H1 (cell line): ENCODE measurements around the gene NUP50. TPM values are rescaled to one million over a fixed set of nuclear protein-coding genes. Genes with fewer than 3 reads are reported as not detected.

Experiments
- CTCF ChIA-PET: fragments of 300-600 bp; sonication (Branson Sonifier 250); formaldehyde crosslinking; loops from one replicate; lab custom pipeline; 2021; ENCODE audit not compliant: partially characterized antibody; lab: Charles Lee
- POLR2A ChIA-PET: fragments of 300-600 bp; sonication (Branson Sonifier 250); formaldehyde crosslinking; loops from one replicate; lab custom pipeline; 2021; ENCODE audit warnings: inconsistent platforms; ENCODE audit not compliant: partially characterized antibody; lab: Charles Lee
- DNase-seq, 2 experiments: peaks; one replicate each; pipeline versions ENCODE4 v3.0.0 to v3.0.0-alpha.2; 2010 to 2022; ENCODE audit warnings: low spot score in 2 of 2, low read depth in 1 of 2, mixed read lengths in 1 of 2
- FAIRE-seq: peaks from 2 replicates; lab custom pipeline; 2011; peaks lifted over from hg19 to GRCh38; lab: Jason Lieb, UNC
- H2AFZ ChIP-seq: 2 replicates; pipeline ENCODE4 v1.8.1; 2012; ENCODE audit warnings: low read length, inconsistent platforms
- H2AK5ac ChIP-seq: 2 replicates; pipeline ENCODE4 v1.6.1; 2013; ENCODE audit warnings: low read depth, low read length
- H2BK120ac ChIP-seq: replicated peaks from 2 replicates; pipeline ENCODE3; 2013; ENCODE audit warnings: low read depth, low read length, inconsistent platforms
- H2BK12ac ChIP-seq: 2 replicates; pipeline ENCODE4 v1.6.1; 2013; ENCODE audit warnings: low read depth, low read length
- H2BK15ac ChIP-seq: 2 replicates; pipeline ENCODE4 v1.6.1; 2013; ENCODE audit warnings: low read length
- H2BK20ac ChIP-seq: 2 replicates; pipeline ENCODE4 v1.6.1; 2013; ENCODE audit warnings: low read length
- H2BK5ac ChIP-seq: 2 replicates; pipeline ENCODE4 v1.6.1; 2013; ENCODE audit warnings: low read depth, low read length
- H3K14ac ChIP-seq: 2 replicates; pipeline ENCODE4 v1.6.1; 2013; ENCODE audit warnings: inconsistent platforms; ENCODE audit not compliant: insufficient read length
- H3K18ac ChIP-seq: 2 replicates; pipeline ENCODE4 v1.6.1; 2013; ENCODE audit warnings: low read length; ENCODE audit errors: extremely low read depth
- H3K23ac ChIP-seq: 2 replicates; pipeline ENCODE4 v1.6.1; 2013; ENCODE audit warnings: inconsistent platforms; ENCODE audit not compliant: insufficient read length
- H3K23me2 ChIP-seq: 2 replicates; pipeline ENCODE4 v1.6.1; 2013; ENCODE audit warnings: low read depth, low read length
- H3K27ac ChIP-seq: 2 replicates; pipeline ENCODE4 v1.6.1; 2011; ENCODE audit warnings: low read depth, low read length, inconsistent platforms
- H3K27me3 ChIP-seq, 4 experiments: replicated peaks in 1 of 4; 1 replicate in 1 of 4; 2 replicates in 3 of 4; pipeline versions ENCODE4 v1.6.1 to v1.8.1; 2011 to 2013; ENCODE audit warnings: low read length in 3 of 4, mild to moderate bottlenecking in 3 of 4, inconsistent platforms in 2 of 4, mixed read lengths in 2 of 4, moderate library complexity in 1 of 4; ENCODE audit not compliant: control insufficient read depth in 3 of 4, insufficient read depth in 3 of 4; ENCODE audit errors: extremely low read depth in 1 of 4
- H3K36me3 ChIP-seq, 4 experiments: 2 replicates each; pipeline versions ENCODE4 v1.6.1 to v1.8.1; 2011 to 2013; ENCODE audit warnings: mild to moderate bottlenecking in 4 of 4, low read length in 3 of 4, moderate library complexity in 2 of 4, control low read depth in 1 of 4, inconsistent platforms in 1 of 4; ENCODE audit not compliant: insufficient read depth in 4 of 4, control insufficient read depth in 2 of 4
- H3K4ac ChIP-seq: replicated peaks from 2 replicates; pipeline ENCODE3; 2013; ENCODE audit warnings: low read length, low read depth, mixed read lengths, inconsistent platforms; ENCODE audit not compliant: insufficient read length
- H3K4me1 ChIP-seq, 4 experiments: replicated peaks in 1 of 4; 1 replicate in 1 of 4; 2 replicates in 3 of 4; pipeline versions ENCODE4 v1.6.1 to v1.8.1; 2011 to 2013; ENCODE audit warnings: low read length in 3 of 4, inconsistent platforms in 2 of 4, mixed read lengths in 1 of 4; ENCODE audit not compliant: insufficient read depth in 4 of 4, control insufficient read depth in 3 of 4
- H3K4me2 ChIP-seq, 2 experiments: 2 replicates each; pipeline versions ENCODE4 v1.6.1 to v1.8.1; 2011 to 2013; ENCODE audit warnings: low read depth in 2 of 2, low read length in 2 of 2, control low read depth in 1 of 2, inconsistent platforms in 1 of 2, mild to moderate bottlenecking in 1 of 2; ENCODE audit not compliant: insufficient read depth in 1 of 2
- H3K4me3 ChIP-seq, 4 experiments: fragments of 200-600, 300-600 bp in 1 of 4; sonication (generic), shearing (Covaris generic), sonication (Bioruptor Twin) in 1 of 4; 2 replicates each; pipeline versions ENCODE4 v1.5.1 to v1.8.1; 2011 to 2016; ENCODE audit warnings: low read length in 4 of 4, low read depth in 3 of 4, control low read depth in 2 of 4, inconsistent platforms in 2 of 4, mild to moderate bottlenecking in 2 of 4, mixed read lengths in 1 of 4, moderate library complexity in 1 of 4; ENCODE audit not compliant: insufficient read depth in 2 of 4; ENCODE audit errors: extremely low read depth in 1 of 4
- H3K56ac ChIP-seq: replicated peaks from 2 replicates; pipeline ENCODE3; 2013; ENCODE audit warnings: low read depth, mild to moderate bottlenecking, mixed read lengths, low read length, inconsistent platforms; ENCODE audit not compliant: insufficient read length
- H3K79me1 ChIP-seq: 2 replicates; pipeline ENCODE4 v1.6.1; 2013; ENCODE audit warnings: low read depth, low read length, control low read depth
- H3K79me2 ChIP-seq, 2 experiments: 2 replicates each; pipeline versions ENCODE4 v1.6.1 to v1.8.1; 2012 to 2013; ENCODE audit warnings: low read length in 2 of 2, mild to moderate bottlenecking in 2 of 2, inconsistent platforms in 1 of 2; ENCODE audit not compliant: insufficient read depth in 2 of 2, control insufficient read depth in 1 of 2
- H3K9ac ChIP-seq, 4 experiments: replicated peaks in 1 of 4; 1 replicate in 1 of 4; 2 replicates in 3 of 4; pipeline versions ENCODE4 v1.6.1 to v1.8.1; 2011 to 2013; ENCODE audit warnings: low read depth in 3 of 4, low read length in 3 of 4, control low read depth in 2 of 4, mild to moderate bottlenecking in 2 of 4, moderate library complexity in 2 of 4, inconsistent platforms in 1 of 4; ENCODE audit errors: extremely low read depth in 1 of 4
- H3K9me3 ChIP-seq, 2 experiments: 2 replicates each; pipeline versions ENCODE4 v1.6.1 to v1.8.1; 2012 to 2013; ENCODE audit warnings: mild to moderate bottlenecking in 2 of 2, moderate library complexity in 2 of 2, control low read depth in 1 of 2, inconsistent platforms in 1 of 2, low read depth in 1 of 2, low read length in 1 of 2, mixed read lengths in 1 of 2; ENCODE audit not compliant: insufficient read depth in 2 of 2
- H4K20me1 ChIP-seq, 2 experiments: replicated peaks in 1 of 2; 2 replicates each; pipeline versions ENCODE3 to v1.8.1; 2011 to 2013; ENCODE audit warnings: inconsistent platforms in 2 of 2, low read length in 2 of 2, mild to moderate bottlenecking in 1 of 2; ENCODE audit not compliant: insufficient read depth in 2 of 2, control insufficient read depth in 1 of 2
- H4K5ac ChIP-seq: 2 replicates; pipeline ENCODE4 v1.6.1; 2013; ENCODE audit warnings: low read length, low read depth, mixed read lengths, inconsistent platforms; ENCODE audit not compliant: insufficient read length
- H4K8ac ChIP-seq: 2 replicates; pipeline ENCODE4 v1.8.0; 2013; ENCODE audit warnings: mild to moderate bottlenecking, moderate library complexity, low read length, inconsistent platforms; ENCODE audit not compliant: insufficient read depth; ENCODE audit errors: extremely low read depth
- H4K91ac ChIP-seq: replicated peaks from 2 replicates; pipeline ENCODE3; 2013; ENCODE audit warnings: low read length, mixed read lengths, inconsistent platforms; ENCODE audit not compliant: insufficient read length
- BRCA1 ChIP-seq: IDR thresholded peaks from 2 replicates; pipeline ENCODE4 v1.6.1; 2012; ENCODE audit warnings: low read depth, low read length, improper control_type of control experiment
- CBX5 ChIP-seq: fragments of 300-800, 300-1000 bp; sonication (generic); IDR thresholded peaks from 2 replicates; pipeline ENCODE4 v1.7.1; 2016; ENCODE audit warnings: antibody characterized with exemption, low read length, low read depth
- CBX8 ChIP-seq: fragments of 300-800, 300-1000 bp; sonication (generic); IDR thresholded peaks from 2 replicates; pipeline ENCODE4 v1.7.1; 2016; ENCODE audit warnings: low read depth, low read length, borderline replicate concordance
- CHD1 ChIP-seq: IDR thresholded peaks from 2 replicates; pipeline ENCODE4 v1.6.1; 2012; ENCODE audit warnings: low read depth, low read length, improper control_type of control experiment
- FOSL1 ChIP-seq: IDR thresholded peaks from 2 replicates; pipeline ENCODE4 v1.6.1; 2011; ENCODE audit warnings: mild to moderate bottlenecking, low read depth, low read length, moderate library complexity; ENCODE audit not compliant: insufficient read depth
- GABPA ChIP-seq: IDR thresholded peaks from 2 replicates; pipeline ENCODE4 v1.6.1; 2011; ENCODE audit warnings: mild to moderate bottlenecking, low read length, moderate library complexity, borderline replicate concordance; ENCODE audit not compliant: insufficient read depth
- HDAC2 ChIP-seq, 2 experiments: fragments of 300-600 bp in 1 of 2; sonication (generic) in 1 of 2; IDR thresholded peaks; 2 replicates each; pipeline ENCODE4 v1.6.1; 2011 to 2012; ENCODE audit warnings: low read depth in 2 of 2, low read length in 2 of 2, mild to moderate bottlenecking in 2 of 2, moderate library complexity in 2 of 2, borderline replicate concordance in 1 of 2, inconsistent platforms in 1 of 2
- HDAC6 ChIP-seq: IDR thresholded peaks from one replicate; pipeline ENCODE4 v1.7.1; 2012; ENCODE audit warnings: low read depth, mild to moderate bottlenecking, inconsistent platforms, low read length, moderate library complexity
- JUN ChIP-seq: IDR thresholded peaks from 2 replicates; pipeline ENCODE4 v1.6.1; 2011; ENCODE audit warnings: low read depth, mild to moderate bottlenecking, improper control_type of control experiment, low read length
- MAFK ChIP-seq: IDR thresholded peaks from 2 replicates; pipeline ENCODE4 v1.6.1; 2012; ENCODE audit warnings: low read depth, mild to moderate bottlenecking, improper control_type of control experiment, low read length
- POU5F1 ChIP-seq: IDR thresholded peaks from 2 replicates; pipeline ENCODE4 v1.6.1; 2011; ENCODE audit warnings: low read depth, mild to moderate bottlenecking, low read length, moderate library complexity
- SAP30 ChIP-seq: fragments of 300-600 bp; sonication (generic); IDR thresholded peaks from 2 replicates; pipeline ENCODE4 v1.7.1; 2012; ENCODE audit warnings: low read length, moderate library complexity, mild to moderate bottlenecking, inconsistent platforms; ENCODE audit not compliant: insufficient read depth, insufficient replicate concordance
- SIX5 ChIP-seq: IDR thresholded peaks from 2 replicates; pipeline ENCODE4 v1.6.1; 2011; ENCODE audit warnings: mild to moderate bottlenecking, low read depth, low read length
- WGBS, 2 experiments: shearing (Covaris generic) in 1 of 2; methylation state at CpG; one replicate each; pipeline versions ENCODE4 v1.1.6 to v1.1.7; 2013 to 2015; ENCODE audit warnings: low lambda C conversion rate in 2 of 2, mixed read lengths in 2 of 2, inconsistent platforms in 1 of 2, low coverage in 1 of 2, missing lambda C conversion rate in 1 of 2; ENCODE audit not compliant: insufficient replicate concordance in 2 of 2, insufficient coverage in 1 of 2, insufficient read length in 1 of 2; ENCODE audit errors: extremely low coverage in 1 of 2, missing lambda C conversion rate in 1 of 2; 5-methylcytosine and 5-hydroxymethylcytosine counted together
- polyA plus RNA-seq, 7 experiments: library from polyadenylated mRNA; depleted of rRNA in 3 of 7; stranded (reverse) in 5 of 7; unstranded in 2 of 7; fragments of >200 nt in 5 of 7; fragments of 200-250 nt in 2 of 7; gene quantifications; 1 replicate in 5 of 7; 2 replicates in 1 of 7; 4 replicates in 1 of 7; pipeline versions ENCODE4 v1.2.1 to v1.2.3, GENCODE V29; 2011 to 2013; ENCODE audit warnings: missing spikeins in 2 of 7, mixed read lengths in 2 of 7
- total RNA-seq: library from RNA; stranded (reverse); fragmentation: NEBNext Ultra II Directional; extraction: Animal tissue kit (Norgen Biotek cat#: 25700); gene quantifications from 2 replicates; pipeline ENCODE4 v1.2.1, GENCODE V29; 2021
- TF ChIP-seq, protein P1 (sequence below): IDR thresholded peaks from 2 replicates; pipeline ENCODE4 v1.6.1; 2012; ENCODE audit warnings: inconsistent platforms

NUP50 gene
- total and polyA plus RNA-seq, 2 of the 8 experiments (the other 6 are each of a cell fraction or from before 2014, with no cell fraction given) = 20.0 to 112 TPM

DNA sequence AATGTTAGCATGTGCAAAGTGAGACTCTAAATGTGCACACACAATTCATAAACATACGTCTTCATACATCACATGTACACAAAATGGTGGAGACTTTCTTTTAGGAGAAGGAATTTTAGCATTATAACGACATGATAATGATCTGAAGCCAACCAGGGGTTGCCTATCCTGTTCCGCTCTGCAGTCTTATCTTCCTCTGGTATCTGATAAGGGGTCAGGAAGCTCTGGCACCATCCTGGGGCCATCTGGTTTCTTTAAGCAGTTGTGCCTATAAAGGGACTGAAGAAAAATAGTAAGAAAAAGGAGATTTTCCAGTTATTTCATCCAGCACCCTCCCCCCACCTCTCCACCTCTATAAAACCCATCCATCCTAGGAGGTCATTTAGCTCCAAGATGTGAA, 5.8 kb upstream of the NUP50 start:
- no peak overlapping the region for H3K18ac ChIP-seq
- H3K79me2 ChIP-seq = peaks cover 12 to 50% of the 10 kb centered on the region in 2 experiments
- FAIRE-seq (no peak), DNase-seq (no peak)
- no peak overlapping the region for H2BK5ac ChIP-seq
- H3K23me2 ChIP-seq = peaks cover 3% of the 10 kb centered on the region; the same call in 1 of the 2 replicates
- H4K8ac ChIP-seq = no peak overlapping the region
- no peak overlapping the region for H2BK15ac ChIP-seq
- H3K14ac ChIP-seq = no peak overlapping the region
- H4K91ac ChIP-seq = no peak overlapping the region
- no peak overlapping the region for H3K23ac ChIP-seq
- ChIA-PET CTCF (interaction anchor here (1.3 to 1.5 kb wide), 2 partner anchors 43 to 59 kb away, joined by 3 to 6 read pairs; no protein-coding TSS in a partner anchor), POLR2A (interaction anchor here (0.5 kb wide), 1 partner anchor 85 kb away, joined by 3 read pairs; no protein-coding TSS in a partner anchor)
- 79% methylated on average over 3 of the region's 3 CpGs; no CpG with 5 or more reads in 1 of the 2 experiments for WGBS, 2 experiments
- no peak overlapping the region for H2BK120ac ChIP-seq
- no peak overlapping the region for H3K27ac ChIP-seq
- peaks cover 12 to 22% (median 13%) of the 10 kb centered on the region in 4 experiments for H3K36me3 ChIP-seq
- no peak overlapping the region for H3K4me3 ChIP-seq
- H3K79me1 ChIP-seq = peaks cover 9% of the 10 kb centered on the region
- H3K4me2 ChIP-seq = no peak overlapping the region
- H2AK5ac ChIP-seq = no peak overlapping the region
- H3K56ac ChIP-seq = no peak overlapping the region
- H2BK12ac ChIP-seq = no peak overlapping the region
- H3K9ac ChIP-seq = no peak overlapping the region
- no peaks in the 10 kb centered on the region for H3K9me3 ChIP-seq
- peaks cover 0 to 2% (median 0%) of the 10 kb centered on the region in 4 experiments; a peak in 1 of 7 replicates for H3K27me3 ChIP-seq
- H3K4ac ChIP-seq = no peak overlapping the region
- peaks cover 10 to 14% of the 10 kb centered on the region in 2 experiments for H4K20me1 ChIP-seq
- no peak overlapping the region for H2BK20ac ChIP-seq
- peaks cover 3 to 17% (median 9%) of the 10 kb centered on the region in 4 experiments; a peak in 5 of 7 replicates for H3K4me1 ChIP-seq
- no peak overlapping the region for H4K5ac ChIP-seq
- H2AFZ ChIP-seq = no peak overlapping the region
- TF ChIP-seq, protein P1, sequence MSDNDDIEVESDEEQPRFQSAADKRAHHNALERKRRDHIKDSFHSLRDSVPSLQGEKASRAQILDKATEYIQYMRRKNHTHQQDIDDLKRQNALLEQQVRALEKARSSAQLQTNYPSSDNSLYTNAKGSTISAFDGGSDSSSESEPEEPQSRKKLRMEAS = no peak
- TF ChIP-seq MAFK = no peak
- TF ChIP-seq JUN = no peak
- TF ChIP-seq GABPA = no peak
- no peak for TF ChIP-seq HDAC2 (IDR thresholded peaks at IDR 0.05; ENCODE audit: borderline replicate concordance in 1 of 2, low read depth in 2 of 2, low read length in 2 of 2)
- TF ChIP-seq BRCA1 = no peak
- TF ChIP-seq POU5F1 = no peak
- TF ChIP-seq SAP30 = no peak
- TF ChIP-seq HDAC6 = no peak
- no peak for TF ChIP-seq CBX5
- no peak for TF ChIP-seq SIX5
- TF ChIP-seq CHD1 = no peak
- TF ChIP-seq FOSL1 = no peak
- TF ChIP-seq CBX8 = no peak
